GM23338 (cell line): ENCODE data around the gene MTOR. TPM values are rescaled to one million over a fixed set of nuclear protein-coding genes. Genes with fewer than 3 reads are reported as not detected.

Source experiments
- ATAC-seq: fragments of 200-7000 bp; cut with Tn5 transposase; 3 replicates; pipeline ENCODE4 v1.9.1; 2020
- DNase-seq: peaks from one replicate; pipeline ENCODE4 v3.0.0-alpha.2; 2015; ENCODE audit warnings: low spot score
- H2AFZ ChIP-seq: fragments of 200-600 bp; sonication (generic); 2 replicates; pipeline ENCODE4 v1.8.0; 2016; ENCODE audit warnings: antibody characterized with exemption, mild to moderate bottlenecking, moderate library complexity
- H3F3A ChIP-seq: fragments of 200-600 bp; sonication (generic); replicated peaks from 2 replicates; pipeline ENCODE4 v1.8.0; 2017; ENCODE audit warnings: antibody characterized with exemption, mixed run types, low read depth
- H3K27ac ChIP-seq: fragments of 200-600 bp; sonication (generic); 2 replicates; pipeline ENCODE4 v1.6.1; 2016; ENCODE audit warnings: low read depth
- H3K27me3 ChIP-seq: fragments of 200-600 bp; sonication (generic); 2 replicates; pipeline ENCODE4 v1.8.0; 2016; ENCODE audit warnings: mild to moderate bottlenecking, mixed run types, moderate library complexity; ENCODE audit not compliant: insufficient read depth
- H3K36me3 ChIP-seq: fragments of 200-600 bp; sonication (generic); 2 replicates; pipeline ENCODE4 v1.8.0; 2016; ENCODE audit warnings: mild to moderate bottlenecking; ENCODE audit not compliant: insufficient read depth
- H3K4me1 ChIP-seq: fragments of 200-600 bp; sonication (generic); 2 replicates; pipeline ENCODE4 v1.8.0; 2016; ENCODE audit warnings: mild to moderate bottlenecking, moderate library complexity; ENCODE audit not compliant: insufficient read depth
- H3K4me2 ChIP-seq: fragments of 200-600 bp; sonication (generic); 2 replicates; pipeline ENCODE4 v1.7.1; 2017; ENCODE audit warnings: mixed run types
- H3K4me3 ChIP-seq: fragments of 200-600 bp; sonication (generic); 2 replicates; pipeline ENCODE4 v1.6.1; 2016; ENCODE audit warnings: mixed run types
- H3K79me2 ChIP-seq: fragments of 200-600 bp; sonication (generic); replicated peaks from 2 replicates; pipeline ENCODE4 v1.8.0; 2017; ENCODE audit warnings: mild to moderate bottlenecking; ENCODE audit not compliant: insufficient read depth
- H3K9me2 ChIP-seq: fragments of 200-600 bp; sonication (generic); 2 replicates; pipeline ENCODE4 v1.8.0; 2017; ENCODE audit not compliant: insufficient read depth
- H4K20me1 ChIP-seq: fragments of 200-600 bp; sonication (generic); replicated peaks from 2 replicates; pipeline ENCODE4 v1.8.0; 2017; ENCODE audit warnings: mild to moderate bottlenecking; ENCODE audit not compliant: insufficient read depth
- H3K27ac Mint-ChIP-seq: 2 replicates; pipeline ENCODE4 v1.8.0; 2020; ENCODE audit warnings: inconsistent platforms, mild to moderate bottlenecking, moderate library complexity, mixed read lengths
- H3K27me3 Mint-ChIP-seq: 3 replicates; pipeline ENCODE4 v1.8.0; 2022; ENCODE audit warnings: low read depth, mild to moderate bottlenecking, moderate library complexity, mixed read lengths, inconsistent platforms; ENCODE audit not compliant: insufficient read depth, poor library complexity
- H3K36me3 Mint-ChIP-seq: 3 replicates; pipeline ENCODE4 v1.8.0; 2021; ENCODE audit warnings: low read depth, mild to moderate bottlenecking, inconsistent platforms, moderate library complexity, mixed read lengths
- H3K4me1 Mint-ChIP-seq: 3 replicates; pipeline ENCODE4 v1.8.0; 2020; ENCODE audit warnings: mild to moderate bottlenecking, inconsistent platforms, mixed read lengths
- H3K4me3 Mint-ChIP-seq: 3 replicates; pipeline ENCODE4 v1.8.0; 2021; ENCODE audit warnings: moderate library complexity, mild to moderate bottlenecking, inconsistent platforms, mixed read lengths
- H3K9me3 Mint-ChIP-seq: 3 replicates; pipeline ENCODE4 v1.8.0; 2020; ENCODE audit warnings: moderate library complexity, mild to moderate bottlenecking, inconsistent platforms, mixed read lengths
- CREB1 ChIP-seq: fragments of 250-450 bp; sonication (Bioruptor Pico); IDR thresholded peaks from 2 replicates; pipeline ENCODE4 v1.5.0; 2020; ENCODE audit warnings: low read depth, mild to moderate bottlenecking, moderate library complexity
- ETS1 ChIP-seq: IDR thresholded peaks from 2 replicates; pipeline ENCODE4 v1.6.1; 2016; ENCODE audit warnings: antibody characterized with exemption
- EZH2 ChIP-seq: fragments of 200-600 bp; sonication (generic); IDR thresholded peaks from one replicate; pipeline ENCODE4 v1.8.0; 2017; ENCODE audit warnings: antibody characterized with exemption, mild to moderate bottlenecking, low read depth; ENCODE audit not compliant: unreplicated experiment
- EZH2phosphoT487 ChIP-seq: fragments of 200-600 bp; sonication (generic); IDR thresholded peaks from one replicate; pipeline ENCODE4 v1.8.1; 2018; ENCODE audit warnings: antibody characterized with exemption; ENCODE audit not compliant: unreplicated experiment
- JUNB ChIP-seq: IDR thresholded peaks from one replicate; pipeline ENCODE4 v1.6.1; 2016; ENCODE audit warnings: antibody characterized with exemption; ENCODE audit not compliant: unreplicated experiment
- NANOG ChIP-seq: IDR thresholded peaks from 2 replicates; pipeline ENCODE4 v1.6.1; 2016; ENCODE audit warnings: antibody characterized with exemption, borderline replicate concordance
- ZNF114 ChIP-seq: fragments of 250-450 bp; sonication (Bioruptor Pico); IDR thresholded peaks from 2 replicates; pipeline ENCODE4 v1.5.0; 2020; ENCODE audit warnings: mild to moderate bottlenecking, moderate library complexity
- ZNF331 ChIP-seq: fragments of 250-450 bp; sonication (Bioruptor Pico); IDR thresholded peaks from 2 replicates; pipeline ENCODE4 v1.5.0; 2020; ENCODE audit warnings: low read depth, mild to moderate bottlenecking, moderate library complexity
- ZNF462 ChIP-seq: fragments of 250-450 bp; sonication (Bioruptor Pico); IDR thresholded peaks from 2 replicates; pipeline ENCODE4 v1.5.0; 2020; ENCODE audit warnings: mild to moderate bottlenecking, moderate library complexity
- polyA plus RNA-seq: library from polyadenylated mRNA; unstranded; fragments of >200 nt; fragmentation: Nextera tagmentation; extraction: Ambion mirVana; gene quantifications from 2 replicates; pipeline ENCODE4 v1.2.1, GENCODE V29; 2016
- total RNA-seq: library from RNA; depleted of rRNA; stranded (reverse); fragments of >200 nt; shearing (Covaris generic); gene quantifications from 2 replicates; pipeline ENCODE4 v1.2.3, GENCODE V29; 2014

The MTOR gene
- total and polyA plus RNA-seq, 2 experiments from 2014 or later, result 22.8 to 98.0 TPM

- H2AFZ ChIP-seq, result no peak overlapping the region
- H3K36me3 Mint-ChIP-seq, result peaks cover 40% of the 10 kb centered on the region
- H3K36me3 ChIP-seq, result peaks cover 30% of the 10 kb centered on the region; the same call in 1 of the 2 replicates
- no peak overlapping the region; the same call in 1 of the 2 replicates for H3K27ac ChIP-seq
- no peaks in the 10 kb centered on the region for H3K79me2 ChIP-seq
- H3K4me1 Mint-ChIP-seq, result peaks cover 6% of the 10 kb centered on the region; the same call in 2 of the 3 replicates
- no peaks in the 10 kb centered on the region for H3K9me2 ChIP-seq
- H3K27me3 ChIP-seq, result no peaks in the 10 kb centered on the region
- peaks cover 2% of the 10 kb centered on the region; the same call in 1 of the 2 replicates for H3K4me1 ChIP-seq
- H3F3A ChIP-seq, result peaks cover 9% of the 10 kb centered on the region; the same call in 1 of the 2 replicates
- no peak overlapping the region for H3K4me2 ChIP-seq
- ATAC-seq (no peak), DNase-seq (no peak)
- no peak overlapping the region for H3K4me3 Mint-ChIP-seq
- H3K9me3 Mint-ChIP-seq, result no peaks in the 10 kb centered on the region
- no peak overlapping the region; the same call in 1 of the 2 replicates for H3K27ac Mint-ChIP-seq
- TF ChIP-seq CREB1 (CRISPR knock-in tag) (no peak), ZNF114 (CRISPR knock-in tag) (no peak), ZNF331 (CRISPR knock-in tag) (no peak), ETS1 (no peak)
- H4K20me1 ChIP-seq, result no peaks in the 10 kb centered on the region; the same call in 1 of the 2 replicates
- H3K27me3 Mint-ChIP-seq, result peaks cover 1% of the 10 kb centered on the region
- H3K4me3 ChIP-seq, result no peak overlapping the region
Observed at GRCh38 chr1:11152755-11153154, 109.6 kb downstream of the MTOR start.

DNA sequence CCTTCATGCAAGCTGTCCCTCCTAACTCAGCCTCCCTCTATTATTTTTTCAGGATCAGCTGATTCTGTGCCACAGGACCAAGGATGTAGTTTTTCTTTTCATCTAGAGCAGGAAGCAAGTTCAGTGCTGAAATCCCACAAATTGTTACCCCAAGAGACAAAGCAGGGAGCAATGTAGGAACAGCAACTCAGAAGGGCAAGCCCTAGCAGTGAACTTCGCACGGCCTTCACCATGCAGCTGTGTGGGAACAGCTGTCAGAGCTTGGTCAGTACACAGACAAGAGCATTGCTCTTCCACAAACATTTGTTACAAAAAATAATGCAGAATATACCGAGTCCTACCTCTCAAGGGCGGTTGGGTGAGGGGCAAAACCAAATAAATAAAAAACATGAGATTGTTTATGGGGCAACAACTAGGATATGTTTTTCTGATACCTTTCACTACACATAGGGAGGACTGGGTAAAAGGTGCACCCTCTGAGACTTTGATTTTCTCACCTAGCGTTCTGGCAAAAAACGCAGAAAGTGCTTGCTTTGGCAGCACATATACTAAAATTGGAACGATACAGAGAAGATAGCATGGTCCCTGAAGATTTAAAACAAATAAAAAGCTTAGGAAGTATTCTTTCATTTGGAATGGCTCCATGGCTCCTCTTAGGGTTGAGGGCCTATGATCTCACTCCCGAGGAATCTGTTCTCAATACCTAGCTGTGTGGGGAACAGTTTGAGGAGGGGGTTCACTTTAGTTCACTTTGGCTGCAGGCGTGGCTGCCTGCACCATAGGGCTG, 110.3 kb downstream of the MTOR start:
- Mint-ChIP-seq H3K9me3 (no peaks in the 10 kb centered on the region), H3K27ac (peak overlapping the region; percentile 12; the same call in 1 of the 2 replicates), H3K27me3 (no peaks in the 10 kb centered on the region), H3K4me3 (no peak overlapping the region), H3K36me3 (peaks cover 40% of the 10 kb centered on the region), H3K4me1 (peaks cover 12% of the 10 kb centered on the region; the same call in 2 of the 3 replicates)
- H3K36me3 ChIP-seq, result peaks cover 31% of the 10 kb centered on the region; the same call in 1 of the 2 replicates
- no peaks in the 10 kb centered on the region for H3K9me2 ChIP-seq
- H3K27me3 ChIP-seq, result no peaks in the 10 kb centered on the region
- H3K4me2 ChIP-seq, result no peak overlapping the region
- no peaks in the 10 kb centered on the region for H3K79me2 ChIP-seq
- peaks cover 12% of the 10 kb centered on the region; the same call in 1 of the 2 replicates for H3F3A ChIP-seq
- DNase-seq (peak; percentile 23), ATAC-seq (peak; percentile 72)
- H4K20me1 ChIP-seq, result no peaks in the 10 kb centered on the region; the same call in 1 of the 2 replicates
- H3K4me3 ChIP-seq, result no peak overlapping the region
- peaks cover 4% of the 10 kb centered on the region; the same call in 1 of the 2 replicates for H3K4me1 ChIP-seq
- H2AFZ ChIP-seq, result no peak overlapping the region
- no peak overlapping the region for H3K27ac ChIP-seq
- TF ChIP-seq EZH2phosphoT487 (no peak), NANOG (no peak), JUNB (no peak), ZNF462 (CRISPR knock-in tag) (no peak), CREB1 (CRISPR knock-in tag) (no peak), EZH2 (no peak)
